Muscle of leg (tissue), 11 donors: Measurements from ENCODE around the gene ZNF428. TPM values are rescaled to one million over a fixed set of nuclear protein-coding genes. Genes with fewer than 3 reads are reported as not detected.
"Not testable (repeated sequence)": the region's sequence is repeated elsewhere in the genome, so short reads cannot be mapped to it uniquely, and the experiment has no call there.

Experiments
- DNase-seq: peaks from one replicate; pipeline ENCODE4 v3.0.0; 2013
- H3K27ac ChIP-seq: one replicate; pipeline ENCODE4 v1.5.1; 2013; ENCODE audit warnings: mild to moderate bottlenecking, low read length, control low read depth
- H3K27me3 ChIP-seq: one replicate; pipeline ENCODE4 v1.6.1; 2013; ENCODE audit warnings: low read length; ENCODE audit not compliant: control insufficient read depth, insufficient read depth
- H3K36me3 ChIP-seq: one replicate; pipeline ENCODE4 v1.6.1; 2013; ENCODE audit warnings: low read length; ENCODE audit not compliant: control insufficient read depth, insufficient read depth
- H3K4me1 ChIP-seq: one replicate; pipeline ENCODE4 v1.6.1; 2013; ENCODE audit warnings: low read length; ENCODE audit not compliant: control insufficient read depth, insufficient read depth
- H3K4me3 ChIP-seq: one replicate; pipeline ENCODE4 v1.5.1; 2013; ENCODE audit warnings: low read length, control low read depth
- H3K9me3 ChIP-seq: replicated peaks from 2 replicates; pipeline ENCODE4 v1.6.1; 2013; ENCODE audit warnings: low read depth, low read length; ENCODE audit not compliant: control insufficient read depth
- WGBS: methylation state at CpG from one replicate; pipeline ENCODE4 v1.1.5; 2013; ENCODE audit warnings: missing lambda C conversion rate; ENCODE audit not compliant: insufficient coverage; 5-methylcytosine and 5-hydroxymethylcytosine counted together
- polyA plus RNA-seq, 8 donors: library from polyadenylated mRNA; unstranded; fragments of 120-200 nt; gene quantifications; one replicate each; pipeline versions ENCODE4 v1.2.1 to v1.2.3, GENCODE V29; 2013; ENCODE audit warnings: inconsistent platforms in 1 of 8, low replicate concordance in 1 of 8; ENCODE audit not compliant: insufficient read length in 8 of 8, insufficient read depth in 1 of 8
- total RNA-seq: library from RNA; stranded (reverse); fragments of 120-200 nt; gene quantifications from one replicate; pipeline ENCODE4 v1.2.4, GENCODE V29; 2013

The ZNF428 gene
- total and polyA plus RNA-seq, 9 donors: 55.9 to 80.5 (median 71.7) TPM

- Histone ChIP-seq H3K9me3 (no peaks in the 10 kb centered on the region), H3K36me3 (peaks cover 47% of the 10 kb centered on the region), H3K27me3 (no peaks in the 10 kb centered on the region), H3K4me3 (no peak overlapping the region), H3K27ac (no peak overlapping the region), H3K4me1 (no peaks in the 10 kb centered on the region)
- WGBS: 82% methylated on average over 15 of the region's 28 CpGs
- DNase-seq: no peak
These were observed 11.9 kb downstream of the ZNF428 start for GRCh38 chr19:43607238-43608205.

DNA sequence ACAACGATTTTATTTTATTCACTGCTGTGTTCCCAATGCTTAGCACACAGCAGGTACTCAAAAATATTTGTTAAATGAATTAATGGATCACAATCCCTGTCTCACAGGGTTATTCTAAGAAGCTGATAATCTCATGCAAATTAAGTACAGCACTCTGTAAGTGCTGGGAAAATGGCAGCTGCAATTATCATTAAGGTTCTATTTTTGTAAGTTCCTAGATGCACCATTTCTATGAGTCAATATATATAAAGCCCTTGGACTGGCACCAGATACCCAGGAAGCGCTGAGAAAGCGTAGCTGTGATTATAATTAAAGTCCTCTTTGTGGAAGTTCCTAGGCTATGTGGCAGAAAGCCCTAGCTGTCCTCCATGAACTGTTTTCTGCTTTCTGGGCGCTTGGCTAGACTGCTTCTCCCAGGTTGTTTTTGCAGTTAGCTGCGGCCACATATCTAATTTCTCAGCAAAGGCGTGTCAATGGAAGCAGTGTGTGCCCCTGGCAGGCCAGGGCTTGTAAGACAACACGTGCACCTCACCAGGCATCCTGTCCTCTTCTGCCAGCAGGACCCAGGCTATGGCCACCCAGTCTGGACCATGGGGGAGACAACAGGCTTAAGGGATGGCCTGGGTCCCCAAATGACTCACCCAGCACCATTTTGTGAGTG is 12.7 kb downstream of the ZNF428 start:
- H3K4me3 ChIP-seq: no peak overlapping the region
- H3K9me3 ChIP-seq: no peaks in the 10 kb centered on the region
- H3K36me3 ChIP-seq: peaks cover 42% of the 10 kb centered on the region
- 83% methylated on average over 4 of the region's 7 CpGs for WGBS
- no peaks in the 10 kb centered on the region for H3K27me3 ChIP-seq
- no peaks in the 10 kb centered on the region for H3K4me1 ChIP-seq
- H3K27ac ChIP-seq: peak overlapping the region; percentile 55
- DNase-seq: peak; percentile 75

GRCh38 chr19:43605875-43606568 is 13.4 kb downstream of the ZNF428 start:
- peaks cover 43% of the 10 kb centered on the region for H3K36me3 ChIP-seq
- no peaks in the 10 kb centered on the region for H3K9me3 ChIP-seq
- no peak overlapping the region for H3K4me3 ChIP-seq
- DNase-seq: no peak
- no peaks in the 10 kb centered on the region for H3K27me3 ChIP-seq
- no peaks in the 10 kb centered on the region for H3K4me1 ChIP-seq
- WGBS: 62% methylated on average over 2 of the region's 7 CpGs
- peak overlapping the region; percentile 29 for H3K27ac ChIP-seq

- not testable (repeated sequence) for H3K27me3 ChIP-seq, DNase-seq, H3K9me3 ChIP-seq, H3K27ac ChIP-seq, H3K4me3 ChIP-seq
- peaks cover 37% of the 10 kb centered on the region for H3K36me3 ChIP-seq
- H3K4me1 ChIP-seq: peaks cover 14% of the 10 kb centered on the region
- 69% methylated on average over 2 of the region's 5 CpGs for WGBS
These were observed 19.1 kb downstream of the ZNF428 start for GRCh38 chr19:43600326-43600725.

DNA sequence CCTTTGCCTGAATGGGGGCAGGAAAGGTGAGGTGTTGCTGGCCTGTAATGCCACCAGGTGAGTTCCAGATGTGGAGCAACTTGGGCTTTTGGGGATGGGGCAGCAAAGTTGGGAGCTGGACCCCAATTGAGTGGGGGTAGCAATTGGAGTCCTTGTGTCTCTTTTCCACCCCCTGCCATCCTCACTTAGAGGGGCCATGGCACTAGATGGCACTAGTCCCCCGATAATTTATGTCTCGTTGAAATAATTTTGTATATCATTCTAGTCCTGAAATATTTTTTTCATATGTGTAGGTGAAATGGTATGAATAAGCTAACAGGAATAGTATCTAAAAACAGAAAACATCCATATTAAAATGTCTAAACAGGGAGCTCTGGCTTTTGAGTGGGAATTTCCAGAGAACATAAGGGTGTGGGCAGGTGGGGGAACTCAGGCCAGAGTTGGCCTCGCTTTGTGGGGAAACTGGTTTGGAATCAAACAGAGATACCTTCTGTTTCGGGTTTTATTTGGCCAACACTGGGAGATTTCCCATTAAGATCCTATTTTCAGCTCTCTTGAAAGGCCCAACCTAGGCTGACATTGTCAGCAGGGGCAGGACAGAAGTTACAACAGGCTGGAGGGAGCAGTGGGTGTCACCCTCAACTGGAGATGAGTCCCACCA is 19.7 kb downstream of the ZNF428 start:
- Histone ChIP-seq H3K4me3 (no peak overlapping the region), H3K9me3 (no peaks in the 10 kb centered on the region), H3K27ac (no peak overlapping the region), H3K4me1 (peaks cover 19% of the 10 kb centered on the region), H3K27me3 (no peaks in the 10 kb centered on the region), H3K36me3 (peaks cover 37% of the 10 kb centered on the region)
- 84% methylated on average over 2 of the region's 4 CpGs for WGBS
- no peak for DNase-seq

- DNase-seq: no peak
- Histone ChIP-seq H3K36me3 (peaks cover 47% of the 10 kb centered on the region), H3K4me3 (no peak overlapping the region), H3K27me3 (no peaks in the 10 kb centered on the region), H3K9me3 (no peaks in the 10 kb centered on the region), H3K4me1 (peaks cover 30% of the 10 kb centered on the region), H3K27ac (no peak overlapping the region)
- WGBS: 92% methylated on average over 18 of the region's 19 CpGs
These were observed 20.8 kb downstream of the ZNF428 start for GRCh38 chr19:43598445-43599240.

- no peaks in the 10 kb centered on the region for H3K27me3 ChIP-seq
- peaks cover 34% of the 10 kb centered on the region for H3K4me1 ChIP-seq
- no peak overlapping the region for H3K27ac ChIP-seq
- no peak for DNase-seq
- no peak overlapping the region for H3K4me3 ChIP-seq
- H3K36me3 ChIP-seq: peaks cover 55% of the 10 kb centered on the region
- whole genome bisulfite sequencing: 64% methylated on average over 4 of the region's 5 CpGs
- H3K9me3 ChIP-seq: no peaks in the 10 kb centered on the region
These were observed 21.6 kb downstream of the ZNF428 start for GRCh38 chr19:43597876-43598275.

DNA sequence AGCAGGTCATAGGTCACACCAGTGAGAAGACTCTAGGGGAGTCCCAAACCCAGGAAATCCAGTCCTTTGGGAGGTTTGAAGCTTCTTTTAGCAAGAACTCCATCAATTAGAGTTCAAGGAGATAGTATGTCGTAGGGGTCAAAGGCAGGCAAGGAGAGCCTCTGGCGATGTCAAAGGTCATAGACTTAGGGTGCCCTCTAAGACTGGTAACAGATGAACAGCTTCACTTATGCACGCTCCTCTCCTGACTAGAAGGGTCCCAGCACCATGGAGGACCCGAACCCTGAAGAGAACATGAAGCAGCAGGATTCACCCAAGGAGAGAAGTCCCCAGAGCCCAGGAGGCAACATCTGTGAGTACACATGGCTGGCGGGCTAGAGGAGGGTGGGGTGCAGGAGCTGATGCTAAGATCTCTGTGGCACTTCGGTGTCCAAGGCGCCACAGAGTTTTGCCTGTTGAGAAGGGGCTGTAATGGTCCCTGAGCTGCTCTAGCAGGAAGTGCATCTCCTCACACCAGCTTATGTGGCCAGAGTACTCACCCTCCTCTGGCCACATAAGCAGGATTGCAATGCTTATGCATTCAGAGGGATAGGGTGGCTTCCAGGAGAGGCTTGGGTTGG is 22.5 kb downstream of the ZNF428 start:
- DNase-seq: peak; percentile 33
- Histone ChIP-seq H3K4me1 (peaks cover 34% of the 10 kb centered on the region), H3K27ac (peak overlapping the region; percentile 99), H3K4me3 (peak overlapping the region; percentile 65), H3K27me3 (no peaks in the 10 kb centered on the region), H3K9me3 (no peaks in the 10 kb centered on the region), H3K36me3 (peaks cover 60% of the 10 kb centered on the region)
- WGBS: 34% methylated on average over 6 of the region's 7 CpGs
